OCI-LY1 (cell line): ENCODE results near the gene FKBP8.

Source experiments
- H2AFZ ChIP-seq: fragments of 200-600 bp; sonication (generic), shearing (Covaris generic); 2 replicates; pipeline ENCODE4 v1.6.0; 2014; ENCODE audit warnings: antibody characterized with exemption, mild to moderate bottlenecking, low read length
- H3F3A ChIP-seq: fragments of 200-600 bp; sonication (generic), shearing (Covaris generic); 2 replicates; pipeline ENCODE4 v1.6.0; 2014; ENCODE audit warnings: mild to moderate bottlenecking, antibody characterized with exemption, low read length, moderate library complexity; ENCODE audit not compliant: insufficient read depth
- H3K27ac ChIP-seq: fragments of 200-600 bp; sonication (generic); 2 replicates; pipeline ENCODE4 v1.5.1; 2014; ENCODE audit warnings: low read length, mixed run types, mild to moderate bottlenecking, low read depth; ENCODE audit not compliant: poor library complexity, severe bottlenecking
- H3K27me3 ChIP-seq: fragments of 200-600 bp; sonication (generic); 2 replicates; pipeline ENCODE4 v1.6.0; 2014; ENCODE audit warnings: antibody characterized with exemption, mild to moderate bottlenecking, low read length, moderate library complexity; ENCODE audit not compliant: insufficient read depth
- H3K36me3 ChIP-seq: fragments of 200-600 bp; sonication (generic); 2 replicates; pipeline ENCODE4 v1.6.1; 2014; ENCODE audit warnings: mild to moderate bottlenecking, antibody characterized with exemption, low read length, moderate library complexity, mixed read lengths; ENCODE audit not compliant: insufficient read depth
- H3K4me1 ChIP-seq: fragments of 200-600 bp; sonication (generic); 2 replicates; pipeline ENCODE4 v1.5.1; 2014; ENCODE audit warnings: mild to moderate bottlenecking, low read length, moderate library complexity; ENCODE audit not compliant: insufficient read depth, severe bottlenecking
- H3K4me2 ChIP-seq: fragments of 200-600 bp; sonication (generic), shearing (Covaris generic); 2 replicates; pipeline ENCODE4 v1.6.1; 2014; ENCODE audit warnings: low read length
- H3K4me3 ChIP-seq: fragments of 200-600 bp; sonication (generic); 2 replicates; pipeline ENCODE4 v1.5.1; 2014; ENCODE audit warnings: low read length, low read depth, mild to moderate bottlenecking, mixed read lengths; ENCODE audit not compliant: poor library complexity, severe bottlenecking
- H3K79me2 ChIP-seq: fragments of 200-600 bp; shearing (Covaris generic); 2 replicates; pipeline ENCODE4 v1.6.1; 2016; ENCODE audit warnings: mixed run types, low read length, mixed read lengths; ENCODE audit not compliant: insufficient read depth
- H3K9ac ChIP-seq: fragments of 200-600 bp; sonication (generic), shearing (Covaris generic); 2 replicates; pipeline ENCODE4 v1.6.1; 2014; ENCODE audit warnings: mild to moderate bottlenecking, low read length, mixed read lengths
- H3K9me2 ChIP-seq: fragments of 200-600 bp; sonication (generic), shearing (Covaris generic); 2 replicates; pipeline ENCODE4 v1.6.1; 2014; ENCODE audit warnings: low read depth, mild to moderate bottlenecking, low read length, mixed read lengths
- H3K9me3 ChIP-seq: fragments of 200-600 bp; shearing (Covaris generic); 2 replicates; pipeline ENCODE4 v1.6.1; 2014; ENCODE audit warnings: low read length, mixed read lengths
- H4K20me1 ChIP-seq: fragments of 200-600 bp; sonication (generic), shearing (Covaris generic); 2 replicates; pipeline ENCODE4 v1.6.0; 2016; ENCODE audit warnings: mild to moderate bottlenecking, low read length; ENCODE audit not compliant: insufficient read depth
- EZH2 ChIP-seq: fragments of 200-600 bp; sonication (generic), shearing (Covaris generic); IDR thresholded peaks from 2 replicates; pipeline ENCODE4 v1.8.0; 2017; ENCODE audit warnings: borderline replicate concordance, mixed run types, mild to moderate bottlenecking, antibody characterized with exemption, low read length, moderate library complexity, mixed read lengths
- TF ChIP-seq, protein P1 (sequence below): fragments of 200-600 bp; sonication (generic), shearing (Covaris generic); IDR thresholded peaks from 2 replicates; pipeline ENCODE4 v1.5.1; 2017; ENCODE audit warnings: mild to moderate bottlenecking, antibody characterized with exemption, low read length, moderate library complexity, mixed read lengths

The FKBP8 gene

DNA sequence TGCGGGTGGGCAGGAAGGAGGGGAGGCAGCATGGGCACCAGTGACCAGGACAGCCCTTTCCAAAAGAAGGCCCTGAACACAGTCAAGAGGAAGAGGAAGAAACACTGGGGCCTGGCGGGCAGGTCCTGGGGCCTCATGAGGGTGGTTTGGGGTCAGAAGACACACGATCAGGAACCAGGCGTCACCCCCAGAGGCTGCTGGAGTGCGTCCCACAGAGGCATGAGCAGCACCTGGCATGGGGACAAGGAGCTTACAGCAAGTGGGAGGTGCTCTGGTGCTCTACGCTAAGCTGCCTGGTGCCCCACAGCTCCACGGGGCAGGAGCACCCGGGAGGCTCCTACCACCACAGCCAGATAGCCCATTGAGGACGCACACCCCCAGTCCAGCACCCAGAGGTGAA is 41.5 kb downstream of the FKBP8 start:
- Histone ChIP-seq H3K4me1 (peaks cover 33% of the 10 kb centered on the region), H3F3A (no peaks in the 10 kb centered on the region), H4K20me1 (no peaks in the 10 kb centered on the region), H3K4me2 (no peak overlapping the region), H3K9me3 (no peaks in the 10 kb centered on the region), H3K27me3 (no peaks in the 10 kb centered on the region), H3K36me3 (no peaks in the 10 kb centered on the region), H3K9me2 (no peaks in the 10 kb centered on the region), H3K27ac (no peak overlapping the region), H2AFZ (no peak overlapping the region), H3K9ac (no peak overlapping the region), H3K79me2 (0 out of 2 replicates have a peak, but pooled peaks cover 2% of the 10 kb centered on the region), H3K4me3 (no peak overlapping the region)
- TF ChIP-seq, protein P1, sequence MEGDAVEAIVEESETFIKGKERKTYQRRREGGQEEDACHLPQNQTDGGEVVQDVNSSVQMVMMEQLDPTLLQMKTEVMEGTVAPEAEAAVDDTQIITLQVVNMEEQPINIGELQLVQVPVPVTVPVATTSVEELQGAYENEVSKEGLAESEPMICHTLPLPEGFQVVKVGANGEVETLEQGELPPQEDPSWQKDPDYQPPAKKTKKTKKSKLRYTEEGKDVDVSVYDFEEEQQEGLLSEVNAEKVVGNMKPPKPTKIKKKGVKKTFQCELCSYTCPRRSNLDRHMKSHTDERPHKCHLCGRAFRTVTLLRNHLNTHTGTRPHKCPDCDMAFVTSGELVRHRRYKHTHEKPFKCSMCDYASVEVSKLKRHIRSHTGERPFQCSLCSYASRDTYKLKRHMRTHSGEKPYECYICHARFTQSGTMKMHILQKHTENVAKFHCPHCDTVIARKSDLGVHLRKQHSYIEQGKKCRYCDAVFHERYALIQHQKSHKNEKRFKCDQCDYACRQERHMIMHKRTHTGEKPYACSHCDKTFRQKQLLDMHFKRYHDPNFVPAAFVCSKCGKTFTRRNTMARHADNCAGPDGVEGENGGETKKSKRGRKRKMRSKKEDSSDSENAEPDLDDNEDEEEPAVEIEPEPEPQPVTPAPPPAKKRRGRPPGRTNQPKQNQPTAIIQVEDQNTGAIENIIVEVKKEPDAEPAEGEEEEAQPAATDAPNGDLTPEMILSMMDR, result no peak
- TF ChIP-seq EZH2, result no peak

GRCh38 chr19:18501351-18501750 is 42.0 kb downstream of the FKBP8 start:
- no peak overlapping the region for H3K9ac ChIP-seq
- H3K4me2 ChIP-seq, result no peak overlapping the region
- peaks cover 35% of the 10 kb centered on the region for H3K4me1 ChIP-seq
- no peak overlapping the region for H2AFZ ChIP-seq
- H3K4me3 ChIP-seq, result no peak overlapping the region
- H3K9me3 ChIP-seq, result no peaks in the 10 kb centered on the region
- H3K79me2 ChIP-seq, result 0 out of 2 replicates have a peak, but pooled peaks cover 2% of the 10 kb centered on the region
- no peak overlapping the region for H3K27ac ChIP-seq
- no peaks in the 10 kb centered on the region for H3F3A ChIP-seq
- H3K9me2 ChIP-seq, result no peaks in the 10 kb centered on the region
- H3K36me3 ChIP-seq, result no peaks in the 10 kb centered on the region
- TF ChIP-seq, protein P1, result no peak
- TF ChIP-seq EZH2, result no peak
- H3K27me3 ChIP-seq, result no peaks in the 10 kb centered on the region
- no peaks in the 10 kb centered on the region for H4K20me1 ChIP-seq

DNA sequence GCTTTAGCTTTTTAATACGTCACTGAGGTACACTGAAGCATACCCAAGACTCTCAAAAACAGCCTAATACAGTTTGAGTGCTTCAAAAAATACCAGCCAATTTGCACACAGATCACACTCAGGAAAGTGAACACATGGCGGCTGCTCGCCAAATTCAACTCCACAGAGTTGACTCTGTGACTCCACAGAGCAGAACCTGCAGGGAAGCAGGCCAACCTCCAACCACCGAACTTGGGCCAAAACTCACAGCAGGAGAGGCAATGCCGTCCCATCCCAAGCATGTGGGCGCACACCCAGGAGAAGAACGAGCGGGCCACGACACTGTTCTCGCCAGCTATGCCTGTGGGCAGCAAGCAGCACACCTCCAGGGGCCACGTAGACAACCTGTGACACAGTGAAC is 42.6 kb downstream of the FKBP8 start:
- Histone ChIP-seq H3K4me2 (no peak overlapping the region), H3K9me2 (no peaks in the 10 kb centered on the region), H3K4me1 (peaks cover 40% of the 10 kb centered on the region), H4K20me1 (no peaks in the 10 kb centered on the region), H3K9me3 (no peaks in the 10 kb centered on the region), H3K9ac (no peak overlapping the region), H3K27ac (no peak overlapping the region), H2AFZ (no peak overlapping the region), H3F3A (no peaks in the 10 kb centered on the region), H3K27me3 (no peaks in the 10 kb centered on the region), H3K79me2 (0 out of 2 replicates have a peak, but pooled peaks cover 2% of the 10 kb centered on the region), H3K4me3 (no peak overlapping the region), H3K36me3 (no peaks in the 10 kb centered on the region)
- no peak for TF ChIP-seq EZH2
- TF ChIP-seq, protein P1, result no peak
